PC-9 (cell line): ENCODE results near the gene PGAM1. TPM values are rescaled to one million over a fixed set of nuclear protein-coding genes. Genes with fewer than 3 reads are reported as not detected.

Experiments
- BruUV-seq: library from RNA; stranded (reverse); fragments of 400-500 nt; replicated peaks from 2 replicates; lab custom pipeline; 2021; lab: Mats Ljungman, UMichigan
- CTCF ChIA-PET: fragments of 300-600 bp; sonication (Branson Sonifier 250); formaldehyde crosslinking; loops from one replicate; lab custom pipeline; 2022; ENCODE audit warnings: antibody characterized with exemption; lab: Charles Lee
- POLR2A ChIA-PET: fragments of 300-600 bp; sonication (Branson Sonifier 250); formaldehyde crosslinking; loops from one replicate; lab custom pipeline; 2022; ENCODE audit warnings: antibody characterized with exemption; ENCODE audit not compliant: unreplicated experiment; lab: Charles Lee
- DNase-seq, 2 experiments: peaks; one replicate each; pipeline versions ENCODE4 v3.0.0 to v3.0.0-alpha.2; 2015 to 2022; ENCODE audit warnings: mixed read lengths in 1 of 2
- H2AFZ ChIP-seq: fragments of 200-600 bp; sonication (generic); 2 replicates; pipeline ENCODE4 v1.8.1; 2017; ENCODE audit warnings: antibody characterized with exemption
- H3F3A ChIP-seq: fragments of 200-600 bp; sonication (generic); 2 replicates; pipeline ENCODE4 v1.8.1; 2017; ENCODE audit warnings: antibody characterized with exemption, mild to moderate bottlenecking, low read depth; ENCODE audit not compliant: insufficient read depth
- H3K27ac ChIP-seq: fragments of 200-600 bp; sonication (generic); 2 replicates; pipeline ENCODE4 v1.6.1; 2016; ENCODE audit warnings: mixed run types
- H3K27me3 ChIP-seq: fragments of 200-600 bp; sonication (generic); 2 replicates; pipeline ENCODE4 v1.6.1; 2016; ENCODE audit warnings: low read depth, mixed run types; ENCODE audit not compliant: insufficient read depth
- H3K36me3 ChIP-seq: fragments of 200-600 bp; sonication (generic); 2 replicates; pipeline ENCODE4 v1.6.1; 2016; ENCODE audit warnings: low read depth, mixed run types
- H3K4me1 ChIP-seq: fragments of 200-600 bp; sonication (generic); replicated peaks from 2 replicates; pipeline ENCODE4 v1.6.1; 2016; ENCODE audit warnings: mixed run types; ENCODE audit not compliant: insufficient read depth
- H3K4me2 ChIP-seq: fragments of 200-600 bp; sonication (generic); 2 replicates; pipeline ENCODE4 v1.6.1; 2017; ENCODE audit warnings: mixed run types
- H3K4me3 ChIP-seq: fragments of 200-600 bp; sonication (generic); 2 replicates; pipeline ENCODE4 v1.6.1; 2016; ENCODE audit warnings: mixed run types
- H3K79me2 ChIP-seq: fragments of 200-600 bp; sonication (generic); 2 replicates; pipeline ENCODE4 v1.6.1; 2017; ENCODE audit warnings: low read depth, mixed run types
- H3K9me2 ChIP-seq: fragments of 200-600 bp; sonication (generic); 2 replicates; pipeline ENCODE4 v1.8.1; 2017; ENCODE audit warnings: mild to moderate bottlenecking; ENCODE audit not compliant: insufficient read depth
- H3K9me3 ChIP-seq: fragments of 200-600 bp; sonication (generic); 2 replicates; pipeline ENCODE4 v1.8.1; 2016; ENCODE audit warnings: low read depth; ENCODE audit not compliant: insufficient read depth
- H4K20me1 ChIP-seq: fragments of 200-600 bp; sonication (generic); 2 replicates; pipeline ENCODE4 v1.8.1; 2017; ENCODE audit not compliant: insufficient read depth
- CTCF ChIP-seq: fragments of 200-600 bp; sonication (generic); conservative IDR thresholded peaks from 2 replicates; pipeline ENCODE4 v1.6.1; 2017; ENCODE audit warnings: mixed run types, antibody characterized with exemption, mild to moderate bottlenecking, moderate library complexity
- EZH2 ChIP-seq: fragments of 200-600 bp; sonication (generic); IDR thresholded peaks from 2 replicates; pipeline ENCODE4 v1.8.0; 2017; ENCODE audit warnings: antibody characterized with exemption, low read depth
- intact Hi-C: fragments of 100-400 bp; cut with micrococcal nuclease; formaldehyde crosslinking; loops from one replicate; pipeline ENCODE4 v1.10.0; 2022; ENCODE audit not compliant: unreplicated experiment
- total RNA-seq: library from RNA; stranded (reverse); gene quantifications from 2 replicates; pipeline ENCODE4 v1.2.3, GENCODE V29; 2021

The PGAM1 gene
- total RNA-seq, 1 experiment from 2014 or later, result 243 TPM

GRCh38 chr10:97462309-97462708 is 36.3 kb downstream of the PGAM1 start:
- DNase-seq, result no peak
- Histone ChIP-seq H3K27ac (no peak overlapping the region), H3K79me2 (no peaks in the 10 kb centered on the region), H3K4me3 (no peak overlapping the region), H3K4me1 (peaks cover 7% of the 10 kb centered on the region; the same call in 1 of the 2 replicates), H3K36me3 (no peaks in the 10 kb centered on the region), H3K9me3 (no peaks in the 10 kb centered on the region), H3K4me2 (no peak overlapping the region), H4K20me1 (no peaks in the 10 kb centered on the region; the same call in 1 of the 2 replicates), H2AFZ (no peak overlapping the region), H3K27me3 (no peaks in the 10 kb centered on the region), H3K9me2 (no peaks in the 10 kb centered on the region), H3F3A (peaks cover 16% of the 10 kb centered on the region)
- BruUV-seq, result no TSS peak
- ChIA-PET CTCF (no interaction called here), POLR2A (interaction anchor here (0.7 kb wide), 1 partner anchor 56 kb away, joined by 4 read pairs; no protein-coding TSS in a partner anchor)
- TF ChIP-seq EZH2 (no peak), CTCF (no peak)
- intact Hi-C loops, result loop anchor here (5.0 kb wide), 1 partner anchor 110 kb away; the partner anchor contains the start of gene ANKRD2

GRCh38 chr10:97463363-97464132 is 37.6 kb downstream of the PGAM1 start:
- DNase-seq, result peak; percentile 54 to 71
- BruUV-seq, result no TSS peak
- Histone ChIP-seq H2AFZ (no peak overlapping the region), H3K36me3 (no peaks in the 10 kb centered on the region), H3K27ac (0 out of 2 replicates have a peak overlapping the region, but pooled peaks have one; percentile 19), H3K27me3 (no peaks in the 10 kb centered on the region), H3F3A (peaks cover 16% of the 10 kb centered on the region), H3K9me2 (no peaks in the 10 kb centered on the region), H3K4me3 (no peak overlapping the region), H3K9me3 (no peaks in the 10 kb centered on the region), H4K20me1 (no peaks in the 10 kb centered on the region; the same call in 1 of the 2 replicates), H3K4me1 (peaks cover 7% of the 10 kb centered on the region; the same call in 1 of the 2 replicates), H3K4me2 (no peak overlapping the region), H3K79me2 (no peaks in the 10 kb centered on the region)
- no peak for TF ChIP-seq EZH2
- TF ChIP-seq CTCF, result peak; percentile 87
- ChIA-PET CTCF (interaction anchor here (0.7 kb wide), 1 partner anchor 32 kb away, joined by 3 read pairs; no protein-coding TSS in a partner anchor), POLR2A (interaction anchor here (0.6 kb wide), 1 partner anchor 255 kb away, joined by 3 read pairs; no protein-coding TSS in a partner anchor)
- intact Hi-C loops, result loop anchor here (1.0 to 5.0 kb wide), 4 partner anchors 90 to 268 kb away; partner anchors contain the start of gene ANKRD2

- POLR2A ChIA-PET, result interaction anchor here (0.6 kb wide), 1 partner anchor 88 kb away, joined by 3 read pairs; no protein-coding TSS in a partner anchor
- H3K79me2 ChIP-seq, result no peaks in the 10 kb centered on the region
- no TSS peak for BruUV-seq
- no peaks in the 10 kb centered on the region for H3K9me3 ChIP-seq
- H3K9me2 ChIP-seq, result no peaks in the 10 kb centered on the region
- H3K4me2 ChIP-seq, result no peak overlapping the region
- no peak for TF ChIP-seq CTCF
- no peak for TF ChIP-seq EZH2
- H3K27ac ChIP-seq, result 0 out of 2 replicates have a peak overlapping the region, but pooled peaks have one; percentile 19
- H3F3A ChIP-seq, result peaks cover 16% of the 10 kb centered on the region
- H3K4me1 ChIP-seq, result peaks cover 7% of the 10 kb centered on the region; the same call in 1 of the 2 replicates
- H3K4me3 ChIP-seq, result no peak overlapping the region
- CTCF ChIA-PET, result interaction anchor here (0.7 kb wide), 1 partner anchor 31 kb away, joined by 3 read pairs; no protein-coding TSS in a partner anchor
- DNase-seq, result no peak
- H3K27me3 ChIP-seq, result no peaks in the 10 kb centered on the region
- H3K36me3 ChIP-seq, result no peaks in the 10 kb centered on the region
- H2AFZ ChIP-seq, result no peak overlapping the region
- intact Hi-C loops, result loop anchor here (5.0 kb wide), 1 partner anchor 108 kb away; the partner anchor contains the start of gene ANKRD2
- H4K20me1 ChIP-seq, result no peaks in the 10 kb centered on the region; the same call in 1 of the 2 replicates
Measured at GRCh38 chr10:97464226-97464625, 38.2 kb downstream of the PGAM1 start.
